Activated CD8-positive, alpha-beta T cell treated with anti-CD3 and anti-CD28 coated beads, Interleukin-2, amount 10 ng/mL, durations not matched to agents 7 days and 5 days (primary cell): ENCODE data around the gene COL11A2. TPM values are rescaled to one million over a fixed set of nuclear protein-coding genes. Genes with fewer than 3 reads are reported as not detected.

Experiments
- ATAC-seq: fragments of 150-1000 bp; cut with Tn5 transposase; one replicate; pipeline ENCODE4 v1.10.0; 2021; ENCODE audit warnings: moderate library complexity
- CTCF ChIA-PET: fragments of 350-600 bp; sonication (Branson Sonifier 250); formaldehyde crosslinking; loops from one replicate; lab custom pipeline; 2021; ENCODE audit warnings: antibody characterized with exemption; lab: Charles Lee
- POLR2A ChIA-PET: fragments of 350-600 bp; sonication (Branson Sonifier 250); formaldehyde crosslinking; loops from one replicate; lab custom pipeline; 2021; ENCODE audit warnings: antibody characterized with exemption; lab: Charles Lee
- DNase-seq: peaks from one replicate; pipeline ENCODE4 v3.0.0-alpha.2; 2020
- H3K27ac Mint-ChIP-seq: one replicate; pipeline ENCODE4 v1.8.0; 2021; ENCODE audit warnings: mild to moderate bottlenecking, mixed read lengths
- H3K27me3 Mint-ChIP-seq: one replicate; pipeline ENCODE4 v1.8.0; 2021; ENCODE audit warnings: low read depth, mixed read lengths
- H3K36me3 Mint-ChIP-seq: one replicate; pipeline ENCODE4 v1.8.0; 2021; ENCODE audit warnings: low read depth, mixed read lengths
- H3K4me1 Mint-ChIP-seq: one replicate; pipeline ENCODE4 v1.8.0; 2021; ENCODE audit warnings: low read depth, mixed read lengths
- H3K4me3 Mint-ChIP-seq: one replicate; pipeline ENCODE4 v1.8.0; 2021; ENCODE audit warnings: mild to moderate bottlenecking, mixed read lengths
- H3K9me3 Mint-ChIP-seq: one replicate; pipeline ENCODE4 v1.8.0; 2022; ENCODE audit warnings: mixed read lengths; ENCODE audit not compliant: insufficient read depth
- total RNA-seq, 2 experiments: library from RNA; stranded (reverse); gene quantifications; one replicate each; pipeline ENCODE4 v1.2.3, GENCODE V29; 2021

The COL11A2 gene
- total RNA-seq, 2 experiments from 2014 or later = 0.71 to 0.83 TPM

DNA sequence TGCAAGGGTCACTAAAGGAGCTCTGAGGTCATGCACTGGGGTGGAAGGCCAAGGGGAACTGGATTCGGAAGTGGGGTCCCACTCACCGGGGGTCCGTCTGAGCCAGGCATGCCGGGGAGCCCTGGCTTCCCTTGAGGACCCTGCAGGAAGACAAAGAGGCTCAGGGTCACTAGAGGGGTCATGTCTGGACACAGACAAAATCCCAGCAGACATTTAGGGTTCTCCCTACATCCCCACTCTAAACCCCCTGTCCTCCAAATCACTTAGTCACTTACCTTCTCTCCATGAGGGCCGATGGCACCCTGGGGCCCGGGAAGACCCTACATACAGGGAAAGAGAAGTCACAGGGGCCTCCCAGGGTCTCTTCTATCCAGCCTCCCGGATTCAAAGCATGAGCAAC, 15.4 kb downstream of the COL11A2 start:
- ATAC-seq = no peak
- H3K36me3 Mint-ChIP-seq = no peaks in the 10 kb centered on the region
- no peak overlapping the region for H3K4me3 Mint-ChIP-seq
- no peak for DNase-seq
- no peaks in the 10 kb centered on the region for H3K4me1 Mint-ChIP-seq
- H3K27ac Mint-ChIP-seq = no peak overlapping the region
- no peaks in the 10 kb centered on the region for H3K27me3 Mint-ChIP-seq
- CTCF ChIA-PET = no interaction called here
- POLR2A ChIA-PET = no interaction called here
- no peaks in the 10 kb centered on the region for H3K9me3 Mint-ChIP-seq

DNA sequence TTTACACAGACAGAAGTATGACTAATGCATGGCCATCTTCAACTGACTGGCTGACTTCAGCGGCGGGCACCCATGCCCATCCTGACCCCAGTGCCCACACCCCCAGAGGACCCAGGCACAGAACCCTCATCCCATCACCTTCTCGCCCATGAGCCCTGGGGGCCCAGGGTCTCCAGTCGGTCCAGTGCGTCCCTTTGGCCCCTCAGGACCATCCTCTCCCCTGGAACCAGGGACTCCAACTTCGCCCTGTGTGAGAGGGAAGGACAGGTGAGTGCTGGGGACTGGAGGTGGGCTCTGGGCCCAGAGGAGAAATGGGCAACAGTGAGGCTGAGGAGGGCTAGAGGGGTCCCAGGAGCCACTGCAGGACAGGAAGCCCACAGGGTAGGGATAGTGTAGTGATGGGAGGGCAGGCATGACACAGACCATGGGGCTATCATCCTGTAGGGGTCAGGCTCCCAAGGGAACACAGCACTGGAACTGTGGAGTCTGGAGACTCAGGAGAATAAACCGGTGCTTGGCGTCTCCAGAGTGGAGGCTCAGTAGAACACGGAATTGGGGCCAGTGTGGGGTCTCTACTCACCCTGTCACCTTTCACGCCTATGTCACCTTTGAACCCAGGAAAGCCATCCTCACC, 16.7 kb downstream of the COL11A2 start:
- Mint-ChIP-seq H3K27me3 (no peaks in the 10 kb centered on the region), H3K36me3 (no peaks in the 10 kb centered on the region), H3K9me3 (no peaks in the 10 kb centered on the region), H3K4me1 (no peaks in the 10 kb centered on the region), H3K27ac (no peak overlapping the region), H3K4me3 (no peak overlapping the region)
- ChIA-PET CTCF (interaction anchor here (1.3 to 2.5 kb wide), 2 partner anchors 8 to 22 kb away, joined by 3 to 6 read pairs; no protein-coding TSS in a partner anchor), POLR2A (no interaction called here)
- ATAC-seq = no peak
- DNase-seq = no peak

DNA sequence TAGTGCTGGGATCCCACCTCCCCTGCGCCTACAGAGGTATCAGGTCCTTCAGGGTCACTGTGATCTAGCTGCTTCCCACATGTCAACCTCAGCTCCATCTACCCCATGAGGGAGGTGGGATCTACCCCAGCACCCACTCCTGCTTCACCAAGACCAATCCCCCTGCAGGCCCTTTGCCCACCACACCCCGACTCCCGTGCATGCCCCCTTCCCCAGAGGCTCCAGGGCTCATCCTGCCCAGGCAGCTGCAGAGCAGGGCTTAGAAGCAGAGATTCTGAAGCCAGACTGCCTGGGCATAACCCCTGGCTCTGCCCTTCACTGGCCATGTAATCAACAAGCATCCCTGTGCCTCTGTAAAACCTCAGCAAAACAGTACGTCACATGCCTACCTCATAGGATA, 17.5 kb downstream of the COL11A2 start:
- H3K9me3 Mint-ChIP-seq = no peaks in the 10 kb centered on the region
- ATAC-seq (no peak), DNase-seq (no peak)
- H3K4me3 Mint-ChIP-seq = no peak overlapping the region
- ChIA-PET CTCF (interaction anchor here (1.3 to 2.5 kb wide), 2 partner anchors 9 to 23 kb away, joined by 3 to 6 read pairs; no protein-coding TSS in a partner anchor), POLR2A (no interaction called here)
- no peak overlapping the region for H3K27ac Mint-ChIP-seq
- no peaks in the 10 kb centered on the region for H3K4me1 Mint-ChIP-seq
- no peaks in the 10 kb centered on the region for H3K36me3 Mint-ChIP-seq
- H3K27me3 Mint-ChIP-seq = no peaks in the 10 kb centered on the region

DNA sequence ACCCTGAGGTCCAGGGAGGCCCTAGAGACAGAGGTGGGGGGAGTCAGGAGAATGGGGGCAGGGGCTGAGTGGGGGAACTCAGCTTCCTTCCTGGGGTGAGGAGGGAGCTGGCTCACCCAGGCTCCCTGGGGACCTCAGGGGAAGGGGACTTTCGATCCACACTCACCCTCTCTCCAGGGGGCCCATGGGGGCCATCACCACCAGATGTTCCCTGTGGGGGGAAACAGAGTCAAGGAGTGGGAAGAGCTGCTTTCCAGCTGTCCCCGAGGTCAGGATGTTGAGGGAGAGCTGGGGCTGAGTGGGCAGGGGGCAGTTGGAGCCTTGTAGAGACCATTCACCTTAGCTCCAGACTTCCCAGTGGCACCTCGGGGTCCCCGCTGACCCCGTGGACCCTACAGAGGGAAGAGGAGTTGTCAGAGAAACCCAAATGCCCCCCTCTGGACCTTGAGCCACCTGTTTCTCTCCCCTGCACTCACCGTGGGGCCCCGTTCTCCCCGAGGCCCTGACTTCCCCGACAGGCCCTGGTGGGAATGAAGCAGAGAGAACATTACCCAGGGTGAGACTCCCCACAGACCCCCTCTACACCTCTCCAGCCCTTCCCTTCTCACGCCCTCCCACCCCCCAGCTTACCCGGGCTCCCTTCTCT, 18.6 kb downstream of the COL11A2 start:
- no peak overlapping the region for H3K4me3 Mint-ChIP-seq
- ChIA-PET CTCF (interaction anchor here (1.3 to 2.5 kb wide), 6 partner anchors 10 to 75 kb away, joined by 3 to 13 read pairs (median 6); no protein-coding TSS in a partner anchor), POLR2A (interaction anchor here (0.9 to 1.0 kb wide), 2 partner anchors 35 to 98 kb away, joined by 3 to 7 read pairs; partner anchors contain the start of genes RING1, RPS18 and VPS52)
- DNase-seq (no peak), ATAC-seq (no peak)
- H3K9me3 Mint-ChIP-seq = no peaks in the 10 kb centered on the region
- no peaks in the 10 kb centered on the region for H3K27me3 Mint-ChIP-seq
- H3K36me3 Mint-ChIP-seq = no peaks in the 10 kb centered on the region
- no peaks in the 10 kb centered on the region for H3K4me1 Mint-ChIP-seq
- no peak overlapping the region for H3K27ac Mint-ChIP-seq

GRCh38 chr6:33172688-33173534, 19.4 kb downstream of the COL11A2 start:
- no peak for DNase-seq
- Mint-ChIP-seq H3K27me3 (no peaks in the 10 kb centered on the region), H3K9me3 (no peaks in the 10 kb centered on the region), H3K4me1 (no peaks in the 10 kb centered on the region), H3K36me3 (no peaks in the 10 kb centered on the region), H3K27ac (no peak overlapping the region), H3K4me3 (no peak overlapping the region)
- POLR2A ChIA-PET = interaction anchor here (0.9 to 1.0 kb wide), 2 partner anchors 36 to 99 kb away, joined by 3 to 7 read pairs; partner anchors contain the start of genes RING1, RPS18 and VPS52
- no peak for ATAC-seq
- CTCF ChIA-PET = interaction anchor here (0.8 to 2.5 kb wide), 9 partner anchors 10 to 159 kb away, joined by 3 to 13 read pairs (median 5); no protein-coding TSS in a partner anchor

GRCh38 chr6:33171880-33172687, 20.2 kb downstream of the COL11A2 start:
- H3K27ac Mint-ChIP-seq = no peak overlapping the region
- H3K9me3 Mint-ChIP-seq = no peaks in the 10 kb centered on the region
- ChIA-PET POLR2A (interaction anchor here (0.7 kb wide), 1 partner anchor 258 kb away, joined by 3 read pairs; no protein-coding TSS in a partner anchor), CTCF (interaction anchor here (0.8 to 1.8 kb wide), 4 partner anchors 44 to 158 kb away, joined by 3 to 9 read pairs (median 4); no protein-coding TSS in a partner anchor)
- no peaks in the 10 kb centered on the region for H3K4me1 Mint-ChIP-seq
- no peaks in the 10 kb centered on the region for H3K36me3 Mint-ChIP-seq
- H3K27me3 Mint-ChIP-seq = no peaks in the 10 kb centered on the region
- ATAC-seq (no peak), DNase-seq (no peak)
- no peak overlapping the region for H3K4me3 Mint-ChIP-seq

- DNase-seq (no peak), ATAC-seq (no peak)
- no peak overlapping the region for H3K4me3 Mint-ChIP-seq
- no peaks in the 10 kb centered on the region for H3K9me3 Mint-ChIP-seq
- H3K4me1 Mint-ChIP-seq = no peaks in the 10 kb centered on the region
- no peaks in the 10 kb centered on the region for H3K27me3 Mint-ChIP-seq
- no peak overlapping the region for H3K27ac Mint-ChIP-seq
- POLR2A ChIA-PET = interaction anchor here (0.7 kb wide), 1 partner anchor 258 kb away, joined by 3 read pairs; no protein-coding TSS in a partner anchor
- no peaks in the 10 kb centered on the region for H3K36me3 Mint-ChIP-seq
- CTCF ChIA-PET = no interaction called here
Measured at GRCh38 chr6:33171016-33171879, 21.0 kb downstream of the COL11A2 start.

GRCh38 chr6:33170176-33171015, 21.9 kb downstream of the COL11A2 start:
- ChIA-PET POLR2A (no interaction called here), CTCF (no interaction called here)
- no peaks in the 10 kb centered on the region for H3K4me1 Mint-ChIP-seq
- no peak for DNase-seq
- no peaks in the 10 kb centered on the region for H3K27me3 Mint-ChIP-seq
- ATAC-seq = no peak
- no peaks in the 10 kb centered on the region for H3K9me3 Mint-ChIP-seq
- H3K4me3 Mint-ChIP-seq = no peak overlapping the region
- no peaks in the 10 kb centered on the region for H3K36me3 Mint-ChIP-seq
- no peak overlapping the region for H3K27ac Mint-ChIP-seq

DNA sequence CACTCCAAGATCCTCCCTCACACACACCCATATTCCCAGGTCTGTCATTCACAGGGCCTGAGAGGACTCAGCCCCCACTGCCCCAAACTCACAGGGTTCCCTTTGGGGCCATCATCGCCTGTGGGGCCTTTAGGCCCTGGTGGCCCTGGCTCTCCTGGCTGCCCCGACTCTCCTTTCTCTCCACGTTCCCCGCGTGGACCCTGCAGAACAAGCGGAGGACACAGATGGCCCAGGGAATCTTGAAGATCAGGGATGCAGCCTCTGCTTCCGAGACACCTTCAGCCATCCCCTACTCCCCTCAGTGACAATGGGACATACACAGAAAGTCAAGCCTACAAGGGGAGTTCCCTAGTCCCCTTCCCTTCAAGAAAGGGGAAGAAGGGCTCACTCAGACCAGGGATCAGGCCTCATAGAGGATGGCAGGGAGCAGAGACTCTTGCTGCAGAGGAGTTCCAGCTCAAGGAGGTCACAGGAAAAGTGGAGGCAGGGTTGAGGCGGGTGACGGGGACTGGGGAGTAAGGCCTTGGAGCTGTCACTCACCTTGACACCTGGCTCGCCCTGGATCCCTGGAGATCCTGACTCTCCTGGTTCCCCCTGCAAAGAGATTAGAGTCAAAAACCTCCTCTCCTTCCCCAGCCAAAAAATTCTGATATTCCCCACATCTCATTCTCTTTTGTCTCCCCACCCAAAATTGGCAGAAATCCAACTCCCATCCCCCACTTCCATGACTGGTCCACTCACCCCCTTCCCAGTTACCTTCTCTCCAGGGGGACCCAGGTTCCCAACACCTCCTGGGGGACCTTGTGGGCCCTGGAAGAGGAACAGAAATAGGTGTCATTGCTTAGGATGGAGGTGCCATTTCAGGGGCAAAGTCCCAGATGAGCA, 22.7 kb downstream of the COL11A2 start:
- no peaks in the 10 kb centered on the region for H3K9me3 Mint-ChIP-seq
- H3K36me3 Mint-ChIP-seq = no peaks in the 10 kb centered on the region
- ChIA-PET POLR2A (no interaction called here), CTCF (no interaction called here)
- no peak overlapping the region for H3K4me3 Mint-ChIP-seq
- ATAC-seq (no peak), DNase-seq (no peak)
- H3K27ac Mint-ChIP-seq = no peak overlapping the region
- H3K27me3 Mint-ChIP-seq = no peaks in the 10 kb centered on the region
- no peaks in the 10 kb centered on the region for H3K4me1 Mint-ChIP-seq
